Activated effector memory CD4-positive, alpha-beta T cell treated with Interleukin-2 at 50 U/mL for 16 hours (primary cell): Measurements from ENCODE around the gene LGR4.
"Not testable (repeated sequence)": the region's sequence is repeated elsewhere in the genome, so short reads cannot be mapped to it uniquely, and the experiment has no call there.

Source experiments
- DNase-seq: peaks from one replicate; pipeline ENCODE4 v3.0.0-alpha.2; 2020

LGR4 gene, protein sequence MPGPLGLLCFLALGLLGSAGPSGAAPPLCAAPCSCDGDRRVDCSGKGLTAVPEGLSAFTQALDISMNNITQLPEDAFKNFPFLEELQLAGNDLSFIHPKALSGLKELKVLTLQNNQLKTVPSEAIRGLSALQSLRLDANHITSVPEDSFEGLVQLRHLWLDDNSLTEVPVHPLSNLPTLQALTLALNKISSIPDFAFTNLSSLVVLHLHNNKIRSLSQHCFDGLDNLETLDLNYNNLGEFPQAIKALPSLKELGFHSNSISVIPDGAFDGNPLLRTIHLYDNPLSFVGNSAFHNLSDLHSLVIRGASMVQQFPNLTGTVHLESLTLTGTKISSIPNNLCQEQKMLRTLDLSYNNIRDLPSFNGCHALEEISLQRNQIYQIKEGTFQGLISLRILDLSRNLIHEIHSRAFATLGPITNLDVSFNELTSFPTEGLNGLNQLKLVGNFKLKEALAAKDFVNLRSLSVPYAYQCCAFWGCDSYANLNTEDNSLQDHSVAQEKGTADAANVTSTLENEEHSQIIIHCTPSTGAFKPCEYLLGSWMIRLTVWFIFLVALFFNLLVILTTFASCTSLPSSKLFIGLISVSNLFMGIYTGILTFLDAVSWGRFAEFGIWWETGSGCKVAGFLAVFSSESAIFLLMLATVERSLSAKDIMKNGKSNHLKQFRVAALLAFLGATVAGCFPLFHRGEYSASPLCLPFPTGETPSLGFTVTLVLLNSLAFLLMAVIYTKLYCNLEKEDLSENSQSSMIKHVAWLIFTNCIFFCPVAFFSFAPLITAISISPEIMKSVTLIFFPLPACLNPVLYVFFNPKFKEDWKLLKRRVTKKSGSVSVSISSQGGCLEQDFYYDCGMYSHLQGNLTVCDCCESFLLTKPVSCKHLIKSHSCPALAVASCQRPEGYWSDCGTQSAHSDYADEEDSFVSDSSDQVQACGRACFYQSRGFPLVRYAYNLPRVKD

DNA sequence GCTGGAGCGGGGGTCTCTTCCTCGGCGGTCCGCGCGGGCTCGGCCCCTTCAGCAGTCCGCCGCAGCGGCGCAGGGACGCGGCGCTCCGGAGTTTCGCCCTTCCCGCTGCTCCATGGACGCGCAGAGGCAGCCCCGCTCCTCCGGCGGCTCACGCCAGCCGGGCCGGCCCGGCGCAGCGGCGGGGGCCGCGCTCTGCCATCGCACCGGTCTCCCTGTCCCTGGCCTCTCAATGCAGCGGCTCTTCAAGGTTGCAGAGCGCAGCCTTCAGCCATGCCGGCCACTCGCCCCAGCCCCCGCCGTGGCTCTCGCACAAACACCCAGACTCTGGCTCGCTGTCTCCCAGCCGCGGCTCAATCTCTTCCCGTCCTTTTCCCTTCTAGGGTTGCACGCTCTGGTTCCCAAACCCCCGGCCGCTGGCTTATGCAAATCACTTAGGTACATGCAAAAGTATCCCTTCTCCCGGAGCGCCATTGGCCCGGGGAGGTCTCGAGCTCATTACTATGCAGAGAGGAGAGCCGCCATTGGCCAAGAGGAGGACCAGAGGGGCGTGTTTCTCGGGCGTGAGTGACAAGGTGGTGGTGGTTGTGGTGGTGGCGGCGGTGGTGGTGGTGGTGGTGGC, at the start of gene LGR4:
LGR4 (minus strand) TSS at position 393 of the 619 bp plus-strand sequence. CDS start 488 bp downstream, outside the sequence.
- peak; percentile 57 for DNase-seq

DNA sequence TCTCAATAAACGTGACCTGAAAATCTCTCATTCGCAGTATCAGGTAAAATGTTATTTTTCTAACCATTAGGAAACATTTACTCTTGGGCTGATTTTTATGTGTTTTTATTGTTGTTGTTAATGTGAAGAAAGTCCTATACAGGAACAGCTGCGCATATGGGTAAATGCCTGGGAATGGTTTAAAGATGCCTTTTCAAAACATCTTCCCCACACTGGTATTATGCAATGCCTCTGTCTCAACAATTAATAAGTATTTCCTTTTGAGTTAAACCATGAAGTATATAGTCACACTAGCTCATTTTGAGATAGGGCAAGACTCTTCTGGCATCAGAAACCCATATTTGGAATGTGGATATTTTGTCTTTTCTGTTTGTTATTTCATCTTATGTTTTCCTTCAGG, 47.6 kb upstream of the LGR4 start:
- no peak for DNase-seq

DNA sequence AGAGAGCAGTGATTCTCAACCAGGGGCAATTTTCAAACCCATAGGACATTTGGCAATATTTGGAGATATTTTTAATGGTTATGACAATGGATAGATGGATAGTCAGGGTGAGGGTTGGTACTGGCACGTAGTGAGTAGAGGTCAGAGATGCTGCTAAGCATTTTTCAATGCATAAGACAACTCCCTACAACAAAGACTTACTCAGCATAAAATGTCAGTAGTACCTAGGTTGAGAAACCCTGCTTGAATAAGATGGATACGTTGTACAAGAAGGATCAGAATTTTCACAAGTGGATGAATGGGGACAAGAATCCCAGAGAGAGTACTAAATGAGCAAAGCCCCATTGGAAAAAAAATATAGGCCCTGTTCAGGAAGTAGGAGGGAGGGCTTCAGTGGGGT, 45.9 kb upstream of the LGR4 start:
- DNase-seq, result no peak

DNA sequence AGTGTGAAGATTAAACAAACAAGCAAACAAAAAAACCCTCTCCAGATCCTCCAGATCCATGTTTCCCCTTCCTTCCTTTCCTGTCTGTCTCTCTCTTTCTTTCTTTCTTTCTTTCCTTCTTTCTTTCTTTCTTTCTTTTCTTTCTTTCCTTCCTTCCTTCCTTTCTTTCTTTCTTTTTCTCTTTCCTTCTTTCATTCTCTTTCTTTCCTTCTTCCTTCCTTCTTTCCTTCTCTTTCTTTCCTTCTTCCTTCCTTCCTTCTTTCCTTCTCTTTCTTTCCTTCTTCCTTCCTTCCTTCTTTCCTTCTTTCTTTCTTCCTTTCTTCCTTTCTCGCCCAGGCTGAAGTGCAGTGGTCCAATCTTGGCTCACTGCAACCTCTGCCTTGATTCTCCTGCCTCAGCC, 44.9 kb upstream of the LGR4 start:
- DNase-seq, result not testable (repeated sequence)

DNA sequence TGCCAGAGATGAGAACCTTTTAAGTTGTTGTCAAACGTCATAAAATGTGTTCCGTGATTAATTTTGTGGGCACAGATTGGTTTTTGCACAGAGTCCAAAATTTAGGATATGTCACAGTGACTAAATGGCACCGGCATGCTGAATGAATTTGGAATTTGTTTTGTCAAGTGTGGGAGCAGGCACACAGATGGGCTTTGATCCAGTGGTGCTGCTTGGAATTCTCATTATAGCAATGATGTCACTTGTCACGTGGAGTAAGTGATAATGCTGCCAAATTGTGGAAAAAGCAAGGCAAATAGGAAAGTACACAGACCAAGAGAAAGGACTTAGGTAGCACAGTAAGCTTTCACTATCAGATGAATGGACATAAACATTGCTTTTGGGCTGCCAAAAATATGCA, 42.0 kb upstream of the LGR4 start:
- DNase-seq, result no peak

DNA sequence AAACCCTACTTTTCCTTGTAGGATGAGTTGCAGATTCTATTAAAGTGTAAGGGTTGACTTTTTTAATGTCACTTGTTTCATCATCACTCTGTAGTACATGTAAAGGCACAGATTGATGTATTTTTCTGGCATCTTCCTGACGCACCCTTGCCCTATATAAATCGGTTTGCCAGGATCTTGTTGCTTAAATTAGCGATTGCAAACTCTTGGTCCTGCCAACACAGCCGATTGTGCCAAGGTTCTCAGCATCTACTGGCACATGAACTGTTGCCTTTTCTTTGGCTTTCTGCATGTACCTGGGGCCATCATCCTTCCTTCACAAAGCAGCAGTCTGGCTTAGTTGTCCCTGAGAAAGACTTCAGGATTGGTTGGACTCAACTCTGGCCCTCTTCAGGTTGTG, 41.5 kb upstream of the LGR4 start:
- no peak for DNase-seq

DNA sequence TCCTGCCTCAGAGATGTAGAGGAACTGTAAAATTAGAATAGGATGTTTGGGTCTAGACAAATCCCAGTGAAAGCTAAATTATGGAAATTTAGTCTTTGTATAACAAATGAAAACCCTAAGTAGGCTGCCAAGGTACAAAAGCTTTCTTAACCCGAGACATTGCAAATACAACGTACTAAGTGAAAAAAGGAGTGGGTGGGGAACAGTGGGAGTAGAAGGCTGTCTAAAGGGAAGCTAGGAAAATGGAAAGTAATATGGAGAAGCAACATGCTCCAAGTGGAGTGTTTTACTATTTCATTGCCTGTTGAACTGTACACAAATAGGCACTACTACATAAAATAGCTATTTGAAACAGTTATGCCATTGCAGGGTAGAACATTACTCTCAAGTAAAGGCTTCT, 40.8 kb upstream of the LGR4 start:
- DNase-seq, result no peak

DNA sequence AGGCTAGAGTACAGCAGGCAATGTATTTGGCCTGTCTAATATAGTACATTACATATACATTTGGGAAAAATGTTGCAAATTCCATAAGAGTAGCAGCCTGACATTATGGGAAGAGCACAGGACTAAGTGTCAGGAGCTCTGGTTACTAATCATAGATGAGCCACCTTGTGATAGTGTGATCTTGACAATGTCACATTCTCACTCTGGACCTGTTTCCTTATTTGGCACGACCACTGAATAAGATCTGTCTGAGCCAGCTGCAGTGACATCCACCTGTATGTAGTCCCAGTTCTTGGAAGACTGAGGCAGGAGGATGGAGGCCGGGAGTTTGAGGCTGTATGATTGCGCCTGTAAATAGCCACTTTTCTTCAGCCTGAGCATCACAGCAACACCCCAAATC, 39.6 kb upstream of the LGR4 start:
- no peak for DNase-seq

DNA sequence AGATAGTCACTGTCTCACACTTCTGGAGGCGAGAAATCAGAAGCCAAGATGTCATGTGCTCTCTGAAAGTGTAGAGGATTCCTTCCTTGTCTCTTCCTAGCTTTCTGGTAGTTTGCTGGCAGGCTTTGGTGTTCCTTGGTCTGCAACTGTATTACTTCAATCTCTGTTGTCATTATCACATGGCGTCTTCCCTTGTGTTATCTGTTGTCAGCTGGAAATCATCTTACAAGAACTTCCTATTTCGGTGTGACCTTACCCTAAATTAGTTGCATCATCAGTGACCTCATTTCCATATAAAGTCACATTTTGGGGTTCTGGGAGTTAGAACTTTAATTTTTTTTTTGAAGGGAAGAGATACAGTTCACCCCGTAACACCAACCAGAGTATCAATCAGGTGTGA, 37.3 kb upstream of the LGR4 start:
- no peak for DNase-seq

DNA sequence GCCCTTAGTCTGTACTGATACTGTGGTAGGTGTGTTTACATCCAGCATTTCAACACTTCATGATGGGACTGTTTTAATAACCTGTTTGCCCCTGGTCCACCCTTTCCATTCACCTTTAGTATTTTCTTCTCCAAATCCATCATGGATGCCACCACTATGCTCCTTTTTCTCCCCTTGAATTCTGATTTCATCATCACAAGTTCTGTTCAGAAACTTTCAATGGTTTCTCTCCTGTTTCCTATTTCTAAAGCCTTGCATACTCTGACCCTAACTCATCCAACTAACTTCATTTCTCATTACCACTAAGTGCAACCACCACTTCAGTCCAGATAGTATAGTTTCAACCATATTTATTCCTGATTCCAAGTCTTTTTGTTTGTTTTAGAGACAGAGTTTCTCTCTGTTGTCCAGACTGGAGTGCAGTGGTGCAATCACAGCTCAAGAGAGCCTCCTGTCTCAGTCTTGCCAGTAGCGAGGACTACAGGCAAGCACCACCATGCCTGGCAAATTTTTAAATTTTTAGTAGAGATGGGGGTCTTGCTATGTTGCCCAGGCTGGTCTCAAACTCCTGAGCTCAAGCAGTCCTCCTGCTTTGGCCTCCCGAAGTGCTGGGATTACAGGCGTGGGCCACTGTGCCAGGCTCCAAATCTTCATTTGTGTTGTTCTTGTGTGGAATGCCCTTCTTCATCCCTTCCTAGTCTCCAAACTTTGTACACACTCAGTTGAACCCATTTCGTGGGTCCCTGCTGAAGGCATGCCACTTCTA, 35.1 kb upstream of the LGR4 start:
- no peak for DNase-seq

DNA sequence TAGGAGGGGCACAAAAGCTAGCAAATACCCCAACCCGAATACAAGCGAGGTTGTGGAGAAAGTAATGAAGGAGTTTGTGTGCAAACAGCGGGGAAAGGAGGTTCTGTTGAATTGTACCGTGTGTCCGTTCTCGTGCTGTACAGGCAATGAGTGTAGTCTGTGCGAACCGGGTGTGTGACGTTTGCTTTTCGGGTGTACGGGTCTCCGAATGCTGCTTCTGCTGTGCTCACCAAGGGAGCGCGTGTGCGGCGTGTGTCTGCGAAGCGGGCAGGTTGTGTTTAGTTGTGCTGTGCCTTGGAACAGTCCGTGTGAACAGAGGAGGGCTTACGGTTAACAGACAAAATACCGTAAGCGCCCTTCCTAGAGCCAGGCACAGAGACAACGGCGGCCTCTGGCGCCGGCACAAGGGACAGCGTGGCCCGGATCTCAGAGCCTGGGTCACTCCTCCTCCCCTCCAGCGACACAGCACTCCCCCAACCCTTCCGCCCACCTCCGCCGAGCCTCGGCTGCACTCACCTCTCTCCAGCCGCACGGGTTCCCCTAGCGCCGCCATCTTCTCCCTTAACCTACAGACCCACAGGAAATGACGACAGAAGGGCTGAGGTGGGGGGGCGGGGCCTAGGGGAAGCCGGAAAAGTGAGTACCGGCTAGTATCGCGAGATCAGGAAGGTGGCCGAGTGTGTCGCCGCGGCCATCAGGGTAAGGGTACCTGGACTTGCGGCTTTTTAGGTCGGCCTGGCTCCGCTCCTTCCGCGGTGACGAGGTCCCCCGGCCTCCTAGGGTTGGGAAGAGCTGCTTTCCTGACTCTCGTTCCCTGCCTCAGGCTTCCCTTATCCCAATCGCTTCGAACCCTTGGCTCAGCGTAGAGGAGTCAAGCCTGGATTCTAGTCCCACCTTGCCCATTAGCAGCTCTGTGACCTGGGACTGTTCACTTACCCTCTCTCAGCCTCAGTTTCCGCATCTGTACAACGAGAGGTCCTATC, 33.9 kb upstream of the LGR4 start, which contains the start of gene LIN7C:
LIN7C (minus strand) TSS at position 570 of the 983 bp plus-strand sequence; CDS start at position 553, 17 bp downstream.
- DNase-seq, result peak; percentile 90

DNA sequence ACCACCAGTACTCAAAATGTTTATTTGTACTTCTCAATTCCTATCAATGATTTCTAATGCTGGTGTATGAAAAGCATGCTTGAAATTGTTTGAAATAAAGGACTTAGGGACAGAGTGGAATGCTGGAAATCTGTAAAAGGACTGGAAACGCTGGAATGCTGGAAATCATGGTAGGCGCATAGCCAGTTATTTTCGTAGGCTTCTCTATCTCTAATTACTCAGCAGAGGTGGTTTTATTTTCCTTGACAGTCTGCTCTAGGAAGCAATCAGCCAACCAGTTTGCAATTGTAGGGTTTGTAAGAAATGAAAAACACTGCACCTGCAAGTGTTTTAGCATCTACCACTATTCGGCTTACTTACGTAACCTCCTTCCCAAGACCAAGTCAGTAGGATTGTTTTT, 33.2 kb upstream of the LGR4 start:
- DNase-seq, result no peak

DNA sequence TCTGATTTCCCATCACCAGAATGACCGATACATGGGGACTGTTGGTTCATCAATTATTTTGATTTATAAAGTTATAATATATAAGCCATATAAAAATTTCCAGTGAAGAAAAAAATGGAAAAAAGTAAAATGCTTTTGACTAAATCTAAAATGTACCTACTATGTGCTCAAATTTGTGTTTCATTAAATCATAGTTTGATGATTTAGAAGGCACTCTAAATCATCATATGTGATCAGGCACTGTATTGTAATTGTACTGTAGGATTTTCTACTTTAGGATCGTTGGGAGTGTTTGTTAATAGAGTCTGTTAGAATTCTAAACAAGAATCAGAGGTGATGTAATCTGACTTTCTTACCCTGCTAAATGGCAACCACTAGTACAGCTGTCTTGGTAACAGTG, 31.6 kb upstream of the LGR4 start:
- no peak for DNase-seq

DNA sequence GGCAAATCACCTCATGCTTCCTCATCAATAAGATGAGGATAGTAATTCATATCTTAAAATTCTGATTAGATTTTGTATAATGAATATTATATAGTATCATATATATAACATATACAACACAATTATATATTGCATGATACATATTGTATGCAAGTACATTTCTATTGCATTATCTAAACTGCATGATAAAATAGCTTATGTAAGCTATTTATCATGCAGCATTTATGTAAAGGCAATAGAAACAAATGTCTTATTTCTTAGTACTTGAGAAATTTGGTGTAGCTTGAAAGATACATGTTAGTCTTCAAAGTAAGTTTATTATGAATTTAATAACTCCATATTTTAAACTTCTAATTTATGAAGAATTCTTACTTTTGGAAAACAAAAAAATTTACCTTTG, 28.5 kb upstream of the LGR4 start:
- no peak for DNase-seq

DNA sequence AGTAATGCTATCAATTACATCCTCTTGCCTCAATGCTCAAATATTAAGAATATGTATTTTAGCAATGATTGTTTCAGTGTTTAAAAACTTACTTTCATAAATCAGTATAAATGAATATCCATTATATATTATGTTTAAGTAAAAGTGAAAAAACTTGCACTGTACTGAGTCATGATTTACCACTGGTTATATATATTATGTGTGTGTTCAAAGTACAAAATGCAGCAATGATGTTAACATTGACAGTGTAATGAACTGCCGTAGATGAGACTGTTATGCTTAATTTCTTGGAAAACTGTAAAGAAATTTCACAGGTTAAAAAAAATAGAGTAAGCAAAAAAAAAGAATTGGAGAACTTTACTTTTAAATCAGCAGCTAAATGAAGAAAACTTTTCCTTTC, 25.3 kb upstream of the LGR4 start:
- DNase-seq, result no peak

DNA sequence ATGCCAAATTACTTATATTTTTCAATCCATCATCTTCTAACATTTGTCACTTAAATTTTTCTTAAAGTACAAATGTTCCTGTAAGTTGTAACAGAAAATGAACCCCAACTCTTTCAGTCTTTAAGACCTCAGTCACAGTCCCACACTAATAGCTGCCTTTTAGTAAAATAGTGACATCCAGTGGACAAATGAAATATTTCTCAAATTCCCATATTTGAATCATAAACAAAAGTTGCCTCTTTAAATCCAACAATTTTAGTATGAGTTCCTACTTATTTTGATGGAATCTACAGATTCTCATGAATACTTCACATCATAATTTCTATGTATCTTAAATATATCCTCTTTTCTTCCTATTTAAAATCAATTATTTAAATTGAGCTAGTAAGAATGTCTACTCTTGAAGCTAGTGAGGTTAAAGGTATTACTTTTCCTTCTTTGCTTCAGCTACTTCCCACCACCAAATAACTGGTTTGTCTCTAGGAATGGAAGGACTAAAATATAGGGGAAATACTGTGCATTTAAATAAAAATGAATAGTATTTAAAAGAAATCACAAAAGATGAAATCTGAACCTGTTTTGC, 24.8 kb upstream of the LGR4 start:
- DNase-seq, result no peak

DNA sequence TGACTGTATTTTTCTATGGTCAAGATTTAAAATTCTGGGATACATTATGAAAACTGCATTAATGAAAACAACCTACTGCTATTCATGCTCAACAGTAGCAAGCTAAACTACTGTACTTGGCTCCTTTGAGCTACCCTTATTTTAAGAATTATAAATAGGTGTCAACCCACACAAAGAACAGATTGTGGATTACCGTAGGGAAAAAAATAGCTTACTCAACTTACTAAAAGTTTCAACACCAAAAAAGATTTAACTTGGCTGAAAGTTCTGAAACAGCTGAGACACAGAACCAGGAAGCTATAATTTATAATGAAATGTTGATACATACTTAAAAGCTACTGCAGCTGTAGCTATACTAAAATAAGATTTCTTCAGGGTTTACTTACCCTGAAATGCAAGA, 23.9 kb upstream of the LGR4 start:
- no peak for DNase-seq

DNA sequence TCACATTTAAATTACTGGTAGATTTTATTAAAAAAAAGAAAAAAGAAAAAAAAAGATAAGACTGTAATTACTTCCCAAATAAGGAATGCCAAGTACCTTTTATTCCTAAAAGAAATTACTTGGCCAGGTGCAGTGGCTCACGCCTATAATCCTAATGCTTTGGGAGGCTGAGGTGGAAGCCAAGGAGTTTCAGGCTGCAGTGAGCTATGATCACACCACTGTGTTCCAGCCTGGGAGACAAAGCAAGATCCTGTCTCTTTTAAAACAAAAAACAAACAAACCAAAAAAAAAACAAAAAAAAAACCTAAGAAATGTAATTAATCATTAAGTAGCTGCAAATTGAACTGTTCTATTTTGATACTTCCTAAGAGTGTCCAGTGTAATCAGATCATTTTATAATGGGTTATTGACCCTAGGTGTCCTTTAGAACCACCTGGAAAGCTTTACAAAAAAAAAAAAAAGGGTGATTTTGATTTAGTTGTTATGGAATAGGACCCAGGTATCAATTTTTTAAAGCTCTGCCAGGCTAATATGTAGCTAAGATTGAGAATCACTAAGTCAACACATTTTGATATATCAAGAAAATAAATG, 23.2 kb upstream of the LGR4 start:
- DNase-seq, result no peak

DNA sequence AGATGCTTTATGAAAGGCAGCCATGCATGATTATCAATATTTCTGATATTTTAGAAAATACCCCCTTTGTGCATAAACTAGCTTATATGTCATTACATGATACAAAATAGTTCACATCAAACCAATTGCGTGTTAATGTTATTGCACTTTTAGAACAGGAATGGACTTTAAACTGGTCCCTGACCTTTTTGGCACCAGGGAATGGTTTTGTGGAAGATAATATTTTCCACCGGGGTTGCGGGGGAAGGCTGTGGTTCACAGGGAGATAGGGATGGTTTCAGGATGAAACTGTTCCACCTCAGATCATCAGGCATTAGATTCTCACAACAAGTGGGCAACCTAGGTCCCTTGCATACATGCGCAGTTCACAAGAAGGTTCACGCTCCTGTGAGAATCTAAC, 16.5 kb upstream of the LGR4 start:
- no peak for DNase-seq

DNA sequence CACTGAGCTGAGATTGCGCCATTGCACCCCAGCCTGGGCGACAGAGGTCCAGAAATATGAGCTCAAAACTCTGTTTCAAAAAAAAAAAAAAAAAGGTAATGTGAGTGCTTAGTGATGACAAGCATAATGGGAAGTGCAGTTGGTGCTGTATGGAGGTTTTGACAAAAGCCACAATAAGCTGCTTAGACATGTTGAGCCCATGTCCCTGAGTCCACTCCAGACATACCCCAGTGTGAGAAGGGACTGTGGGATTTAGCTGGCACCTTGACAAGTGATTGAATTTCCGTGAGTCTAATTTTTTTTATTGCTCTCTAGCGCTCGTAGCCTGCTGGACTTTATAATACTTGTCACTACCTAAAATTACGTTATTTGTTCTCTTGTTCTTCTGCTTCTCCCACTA, 15.1 kb upstream of the LGR4 start:
- no peak for DNase-seq
